Measurements from ENCODE around the gene MKLN1. TPM values are rescaled to one million over a fixed set of nuclear protein-coding genes. Genes with fewer than 3 reads are reported as not detected.

The MKLN1 gene
- total RNA-seq = 10 to 100 TPM; 60.7 to 61.0 TPM
- 10 to 100 TPM; 18.1 to 30.1 TPM for polyA plus RNA-seq

- Mint-ChIP-seq H3K4me3 (peak within 1 kb of the TSS; percentile 90 to 99 (median 96)), H3K36me3 (peaks cover 3 to 16% of the 10 kb centered on the region in 2 donors), H3K9me3 (no peaks in the 10 kb centered on the region), H3K27ac (peak within 1 kb of the TSS; percentile 94 to 99 (median 96)), H3K27me3 (no peaks in the 10 kb centered on the region), H3K4me1 (peaks cover 48 to 86% (median 63%) of the 10 kb centered on the region in 4 donors)
- H3K36me3 ChIP-seq (ENCODE audit: insufficient read depth, low read length) = no peaks in the 10 kb centered on the region
- peak; percentile 85 to 88 (median 88) for DNase-seq
- POLR2A ChIA-PET (ENCODE audit: partially characterized antibody) = interaction anchor here (0.6 to 4.3 kb wide), 12 partner anchors 9 to 1258 kb away, joined by 3 to 84 read pairs (median 4); no protein-coding TSS in a partner anchor
- H3K27ac ChIP-seq (ENCODE audit: low read depth, low read length) = peak within 1 kb of the TSS; percentile 95
- no peaks in the 10 kb centered on the region for H3K9me3 ChIP-seq (ENCODE audit: control insufficient read depth in 1 of 2, low read length in 2 of 2)
- intact Hi-C loops (cut with micrococcal nuclease) = loop anchor here (1.0 kb wide), 3 partner anchors 96 to 220 kb away; no protein-coding TSS in a partner anchor
- no peaks in the 10 kb centered on the region for H3K27me3 ChIP-seq (ENCODE audit: insufficient read depth, low read length)
- H3K4me3 ChIP-seq (ENCODE audit: low read length in 2 of 2) = peak within 1 kb of the TSS; percentile 57 to 93
- CTCF ChIA-PET (ENCODE audit: partially characterized antibody) = interaction anchor here (0.8 to 2.1 kb wide), 4 partner anchors 49 to 231 kb away, joined by 3 to 5 read pairs (median 3); no protein-coding TSS in a partner anchor
- H3K4me1 ChIP-seq (ENCODE audit: insufficient read depth, low read length) = peaks cover 63% of the 10 kb centered on the region
Observed at GRCh38 chr7:131327626-131328376, at the start of gene MKLN1. MKLN1 (plus strand) TSS chr7:131327876; CDS start chr7:131327900, 24 bp downstream.

DNA sequence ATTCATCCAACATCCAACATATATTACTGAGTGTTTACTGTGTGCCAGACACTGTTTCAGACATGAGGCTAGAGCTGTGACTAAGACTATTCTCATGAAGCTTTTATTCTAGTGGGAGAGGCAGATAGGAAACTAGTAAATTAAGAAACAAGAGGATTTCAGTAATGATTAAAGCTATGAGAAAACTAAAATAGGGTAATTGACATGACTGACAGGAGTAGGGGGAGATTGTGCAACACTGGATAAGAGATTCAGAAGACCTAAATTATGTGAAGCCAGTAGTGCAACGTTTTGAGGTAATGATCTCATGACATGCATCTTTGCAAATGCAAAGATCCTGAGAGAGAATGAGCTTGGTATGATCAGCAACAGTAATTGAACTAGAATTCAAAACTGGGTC, 48.6 kb upstream of the MKLN1 start:
- Histone ChIP-seq H3K27me3 (ENCODE audit: insufficient read depth, low read length) (no peaks in the 10 kb centered on the region), H3K4me1 (ENCODE audit: insufficient read depth, low read length) (no peaks in the 10 kb centered on the region), H3K27ac (ENCODE audit: low read depth, low read length) (no peak overlapping the region), H3K9me3 (ENCODE audit: control insufficient read depth in 1 of 2, low read length in 2 of 2) (no peaks in the 10 kb centered on the region), H3K36me3 (ENCODE audit: insufficient read depth, low read length) (no peaks in the 10 kb centered on the region), H3K4me3 (ENCODE audit: low read length in 2 of 2) (no peak overlapping the region)
- CTCF ChIA-PET (ENCODE audit: partially characterized antibody) = interaction anchor here (1.1 kb wide), 2 partner anchors 8 to 214 kb away, joined by 3 read pairs; no protein-coding TSS in a partner anchor
- Mint-ChIP-seq H3K27ac (peak overlapping the region in 2 of 7 donors; percentile 2 to 31), H3K9me3 (no peaks in the 10 kb centered on the region), H3K4me1 (no peaks in the 10 kb centered on the region), H3K36me3 (no peaks in the 10 kb centered on the region), H3K27me3 (no peaks in the 10 kb centered on the region), H3K4me3 (no peak overlapping the region)
- no peak for DNase-seq
- POLR2A ChIA-PET (ENCODE audit: partially characterized antibody) = interaction anchor here (0.6 kb wide), 1 partner anchor 16 kb away, joined by 7 read pairs; no protein-coding TSS in a partner anchor
- intact Hi-C loops (cut with micrococcal nuclease) = no loop called here

GRCh38 chr7:131281266-131282048, 46.2 kb upstream of the MKLN1 start:
- Histone ChIP-seq H3K36me3 (ENCODE audit: insufficient read depth, low read length) (no peaks in the 10 kb centered on the region), H3K4me3 (ENCODE audit: low read length in 2 of 2) (no peak overlapping the region), H3K9me3 (ENCODE audit: control insufficient read depth in 1 of 2, low read length in 2 of 2) (no peaks in the 10 kb centered on the region), H3K4me1 (ENCODE audit: insufficient read depth, low read length) (no peaks in the 10 kb centered on the region), H3K27ac (ENCODE audit: low read depth, low read length) (no peak overlapping the region), H3K27me3 (ENCODE audit: insufficient read depth, low read length) (no peaks in the 10 kb centered on the region)
- POLR2A ChIA-PET (ENCODE audit: partially characterized antibody) = no interaction called here
- no peaks in the 10 kb centered on the region for H3K4me1 Mint-ChIP-seq
- H3K9me3 Mint-ChIP-seq = no peaks in the 10 kb centered on the region
- intact Hi-C loops (cut with micrococcal nuclease) = no loop called here
- no peaks in the 10 kb centered on the region for H3K27me3 Mint-ChIP-seq
- CTCF ChIA-PET (ENCODE audit: partially characterized antibody) = interaction anchor here (1.3 kb wide), 1 partner anchor 28 kb away, joined by 3 read pairs; no protein-coding TSS in a partner anchor
- H3K4me3 Mint-ChIP-seq = no peak overlapping the region
- no peak overlapping the region for H3K27ac Mint-ChIP-seq
- H3K36me3 Mint-ChIP-seq = no peaks in the 10 kb centered on the region
- DNase-seq = no peak

- H3K27ac Mint-ChIP-seq = no peak overlapping the region
- no peaks in the 10 kb centered on the region for H3K36me3 Mint-ChIP-seq
- ChIA-PET POLR2A (ENCODE audit: partially characterized antibody) (no interaction called here), CTCF (ENCODE audit: partially characterized antibody) (no interaction called here)
- no peak for DNase-seq
- Histone ChIP-seq H3K9me3 (ENCODE audit: control insufficient read depth in 1 of 2, low read length in 2 of 2) (no peaks in the 10 kb centered on the region), H3K4me3 (ENCODE audit: low read length in 2 of 2) (no peak overlapping the region), H3K36me3 (ENCODE audit: insufficient read depth, low read length) (no peaks in the 10 kb centered on the region), H3K27me3 (ENCODE audit: insufficient read depth, low read length) (no peaks in the 10 kb centered on the region), H3K27ac (ENCODE audit: low read depth, low read length) (no peak overlapping the region), H3K4me1 (ENCODE audit: insufficient read depth, low read length) (no peaks in the 10 kb centered on the region)
- H3K4me1 Mint-ChIP-seq = no peaks in the 10 kb centered on the region
- no peaks in the 10 kb centered on the region for H3K27me3 Mint-ChIP-seq
- H3K4me3 Mint-ChIP-seq = no peak overlapping the region
- intact Hi-C loops (cut with micrococcal nuclease) = no loop called here
- H3K9me3 Mint-ChIP-seq = peaks cover 0 to 8% (median 0%) of the 10 kb centered on the region in 8 donors
Observed at GRCh38 chr7:131284702-131285419, 42.8 kb upstream of the MKLN1 start.

- H3K27ac Mint-ChIP-seq = no peak overlapping the region
- Histone ChIP-seq H3K27ac (ENCODE audit: low read depth, low read length) (no peak overlapping the region), H3K9me3 (ENCODE audit: control insufficient read depth in 1 of 2, low read length in 2 of 2) (no peaks in the 10 kb centered on the region), H3K4me3 (ENCODE audit: low read length in 2 of 2) (no peak overlapping the region), H3K4me1 (ENCODE audit: insufficient read depth, low read length) (no peaks in the 10 kb centered on the region), H3K27me3 (ENCODE audit: insufficient read depth, low read length) (no peaks in the 10 kb centered on the region), H3K36me3 (ENCODE audit: insufficient read depth, low read length) (no peaks in the 10 kb centered on the region)
- ChIA-PET CTCF (ENCODE audit: partially characterized antibody) (no interaction called here), POLR2A (ENCODE audit: partially characterized antibody) (no interaction called here)
- no peaks in the 10 kb centered on the region for H3K36me3 Mint-ChIP-seq
- H3K4me1 Mint-ChIP-seq = no peaks in the 10 kb centered on the region
- H3K9me3 Mint-ChIP-seq = peaks cover 0 to 8% (median 0%) of the 10 kb centered on the region in 8 donors
- no peak for DNase-seq
- no peaks in the 10 kb centered on the region for H3K27me3 Mint-ChIP-seq
- intact Hi-C loops (cut with micrococcal nuclease) = no loop called here
- no peak overlapping the region for H3K4me3 Mint-ChIP-seq
Observed at GRCh38 chr7:131285556-131285955, 42.1 kb upstream of the MKLN1 start.

DNA sequence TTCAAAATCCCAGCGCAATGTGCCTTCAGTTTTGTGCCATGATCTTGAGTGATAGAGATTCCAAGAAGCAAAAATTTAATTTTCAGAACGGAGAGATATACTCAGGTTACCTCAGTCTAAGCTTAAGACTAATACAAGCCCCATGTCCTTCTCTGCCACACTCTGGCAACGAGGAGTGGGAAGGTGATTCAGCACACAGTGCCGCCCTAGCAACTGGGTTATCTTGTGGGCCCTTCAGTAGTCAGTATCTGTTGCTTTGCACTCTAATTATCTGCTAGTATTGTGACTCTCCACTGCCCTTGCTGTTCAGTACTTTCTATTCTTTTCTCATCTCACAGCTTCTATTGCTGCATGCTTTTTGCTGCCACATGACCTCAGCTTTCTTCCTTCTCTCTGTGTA, 39.2 kb upstream of the MKLN1 start:
- H3K27ac Mint-ChIP-seq = peak overlapping the region in 2 of 7 donors; percentile 45 to 78
- H3K9me3 Mint-ChIP-seq = peaks cover 0 to 8% (median 0%) of the 10 kb centered on the region in 8 donors
- H3K36me3 ChIP-seq (ENCODE audit: insufficient read depth, low read length) = no peaks in the 10 kb centered on the region
- no peaks in the 10 kb centered on the region for H3K36me3 Mint-ChIP-seq
- no peak for DNase-seq
- H3K4me3 Mint-ChIP-seq = peak overlapping the region in 1 of 8 donors; percentile 4
- H3K4me1 ChIP-seq (ENCODE audit: insufficient read depth, low read length) = no peaks in the 10 kb centered on the region
- H3K27me3 ChIP-seq (ENCODE audit: insufficient read depth, low read length) = no peaks in the 10 kb centered on the region
- intact Hi-C loops (cut with micrococcal nuclease) = no loop called here
- POLR2A ChIA-PET (ENCODE audit: partially characterized antibody) = no interaction called here
- H3K9me3 ChIP-seq (ENCODE audit: control insufficient read depth in 1 of 2, low read length in 2 of 2) = no peaks in the 10 kb centered on the region
- H3K4me3 ChIP-seq (ENCODE audit: low read length in 2 of 2) = no peak overlapping the region
- H3K4me1 Mint-ChIP-seq = no peaks in the 10 kb centered on the region
- no peaks in the 10 kb centered on the region for H3K27me3 Mint-ChIP-seq
- CTCF ChIA-PET (ENCODE audit: partially characterized antibody) = no interaction called here
- H3K27ac ChIP-seq (ENCODE audit: low read depth, low read length) = no peak overlapping the region

- CTCF ChIA-PET (ENCODE audit: partially characterized antibody) = no interaction called here
Observed at GRCh38 chr7:131289051-131289450, 38.6 kb upstream of the MKLN1 start.

More at GRCh38 chr7:131289051-131289450, 38.6 kb upstream of the MKLN1 start:
- no peaks in the 10 kb centered on the region for H3K27me3 Mint-ChIP-seq
- Histone ChIP-seq H3K9me3 (ENCODE audit: control insufficient read depth in 1 of 2, low read length in 2 of 2) (no peaks in the 10 kb centered on the region), H3K4me1 (ENCODE audit: insufficient read depth, low read length) (no peaks in the 10 kb centered on the region), H3K36me3 (ENCODE audit: insufficient read depth, low read length) (no peaks in the 10 kb centered on the region), H3K27ac (ENCODE audit: low read depth, low read length) (no peak overlapping the region), H3K4me3 (ENCODE audit: low read length in 2 of 2) (no peak overlapping the region), H3K27me3 (ENCODE audit: insufficient read depth, low read length) (no peaks in the 10 kb centered on the region)
- no peak overlapping the region for H3K27ac Mint-ChIP-seq
- POLR2A ChIA-PET (ENCODE audit: partially characterized antibody) = no interaction called here
- DNase-seq = no peak
- no peaks in the 10 kb centered on the region for H3K4me1 Mint-ChIP-seq
- peaks cover 0 to 8% (median 0%) of the 10 kb centered on the region in 8 donors for H3K9me3 Mint-ChIP-seq
- no peaks in the 10 kb centered on the region for H3K36me3 Mint-ChIP-seq
- intact Hi-C loops (cut with micrococcal nuclease) = no loop called here
- H3K4me3 Mint-ChIP-seq = no peak overlapping the region
